ENCODE results near the gene AASS. TPM values are rescaled to one million over a fixed set of nuclear protein-coding genes. Genes with fewer than 3 reads are reported as not detected.

Gene AASS
- total RNA-seq, 1 experiment from 2014 or later = 11.3 TPM

DNA sequence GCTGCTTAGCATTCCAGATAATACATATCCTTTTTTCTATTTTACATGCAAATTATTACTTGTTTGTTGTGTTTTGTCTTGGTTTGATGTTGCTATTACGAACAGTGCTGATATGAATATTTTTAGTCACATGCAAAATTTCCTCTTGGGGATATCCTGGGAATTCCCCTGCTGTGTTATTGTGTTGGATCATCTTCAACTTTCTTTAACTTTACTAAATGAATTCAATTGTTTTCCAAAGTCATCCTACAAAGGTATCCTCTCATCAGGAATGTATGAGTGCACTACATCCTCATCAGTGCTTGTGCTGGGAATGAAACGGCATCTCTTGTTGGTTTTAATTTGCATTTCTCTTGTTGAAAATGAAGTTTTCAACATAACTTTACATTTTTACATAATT, 87.1 kb downstream of the AASS start:
- H3K4me1 Mint-ChIP-seq (ENCODE audit: low read depth, unreplicated experiment) = no peaks in the 10 kb centered on the region
- no peak for DNase-seq
- Histone ChIP-seq H3K9me3 (no peaks in the 10 kb centered on the region), H3K27me3 (replicated peaks; ENCODE audit: control insufficient read depth, insufficient read depth, low read length) (no peaks in the 10 kb centered on the region), H3K4me3 (ENCODE audit: low read depth, low read length) (no peak overlapping the region), H3K4me1 (peaks cover 9% of the 10 kb centered on the region), H3K36me3 (ENCODE audit: control insufficient read depth, insufficient read depth, low read length) (no peaks in the 10 kb centered on the region)
- no peaks in the 10 kb centered on the region for H3K27me3 Mint-ChIP-seq (ENCODE audit: insufficient read depth, unreplicated experiment)
- H3K9me3 Mint-ChIP-seq (ENCODE audit: unreplicated experiment) = no peaks in the 10 kb centered on the region
- BruUV-seq (replicated peaks) = no TSS peak
- H3K36me3 Mint-ChIP-seq (ENCODE audit: insufficient read depth, unreplicated experiment) = no peaks in the 10 kb centered on the region
- intact Hi-C loops (cut with micrococcal nuclease; ENCODE audit: unreplicated experiment) = no loop called here
- H3K27ac Mint-ChIP-seq (ENCODE audit: unreplicated experiment) = no peak overlapping the region
- CTCF ChIA-PET = no interaction called here
- TF ChIP-seq, protein P1, sequence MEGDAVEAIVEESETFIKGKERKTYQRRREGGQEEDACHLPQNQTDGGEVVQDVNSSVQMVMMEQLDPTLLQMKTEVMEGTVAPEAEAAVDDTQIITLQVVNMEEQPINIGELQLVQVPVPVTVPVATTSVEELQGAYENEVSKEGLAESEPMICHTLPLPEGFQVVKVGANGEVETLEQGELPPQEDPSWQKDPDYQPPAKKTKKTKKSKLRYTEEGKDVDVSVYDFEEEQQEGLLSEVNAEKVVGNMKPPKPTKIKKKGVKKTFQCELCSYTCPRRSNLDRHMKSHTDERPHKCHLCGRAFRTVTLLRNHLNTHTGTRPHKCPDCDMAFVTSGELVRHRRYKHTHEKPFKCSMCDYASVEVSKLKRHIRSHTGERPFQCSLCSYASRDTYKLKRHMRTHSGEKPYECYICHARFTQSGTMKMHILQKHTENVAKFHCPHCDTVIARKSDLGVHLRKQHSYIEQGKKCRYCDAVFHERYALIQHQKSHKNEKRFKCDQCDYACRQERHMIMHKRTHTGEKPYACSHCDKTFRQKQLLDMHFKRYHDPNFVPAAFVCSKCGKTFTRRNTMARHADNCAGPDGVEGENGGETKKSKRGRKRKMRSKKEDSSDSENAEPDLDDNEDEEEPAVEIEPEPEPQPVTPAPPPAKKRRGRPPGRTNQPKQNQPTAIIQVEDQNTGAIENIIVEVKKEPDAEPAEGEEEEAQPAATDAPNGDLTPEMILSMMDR (IDR thresholded peaks at IDR 0.05; ENCODE audit: insufficient read depth in 1 of 2, low read depth in 1 of 2, low read length in 1 of 2, severe bottlenecking in 1 of 2, unreplicated experiment in 1 of 2) = no peak
- POLR2A ChIA-PET = no interaction called here
- H3K4me3 Mint-ChIP-seq (ENCODE audit: unreplicated experiment) = no peak overlapping the region

DNA sequence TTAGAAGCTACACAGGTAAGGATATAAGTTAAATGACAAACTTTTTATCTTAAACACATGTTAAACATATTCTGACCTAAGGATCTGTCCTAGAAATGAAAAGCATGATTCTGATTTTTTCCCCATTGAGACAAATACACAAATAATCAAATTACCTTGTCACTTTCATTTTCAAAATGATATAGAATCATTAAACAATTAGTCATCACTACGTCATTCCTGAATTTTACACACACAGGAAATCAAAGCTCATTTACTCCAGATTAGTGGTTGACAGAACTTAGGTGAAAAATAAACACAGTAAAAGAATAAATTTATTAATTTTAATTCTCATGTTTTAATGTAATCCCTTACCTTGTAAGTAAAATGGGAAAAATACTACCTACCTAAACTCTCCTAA, 89.0 kb downstream of the AASS start:
- no peaks in the 10 kb centered on the region for H3K36me3 ChIP-seq (ENCODE audit: control insufficient read depth, insufficient read depth, low read length)
- intact Hi-C loops (cut with micrococcal nuclease; ENCODE audit: unreplicated experiment) = no loop called here
- H3K4me1 ChIP-seq = peaks cover 9% of the 10 kb centered on the region
- H3K9me3 Mint-ChIP-seq (ENCODE audit: unreplicated experiment) = no peaks in the 10 kb centered on the region
- H3K9me3 ChIP-seq = no peaks in the 10 kb centered on the region
- H3K27me3 ChIP-seq (replicated peaks; ENCODE audit: control insufficient read depth, insufficient read depth, low read length) = no peaks in the 10 kb centered on the region
- DNase-seq = no peak
- H3K36me3 Mint-ChIP-seq (ENCODE audit: insufficient read depth, unreplicated experiment) = no peaks in the 10 kb centered on the region
- POLR2A ChIA-PET = no interaction called here
- H3K4me3 ChIP-seq (ENCODE audit: low read depth, low read length) = no peak overlapping the region
- no peak overlapping the region for H3K27ac Mint-ChIP-seq (ENCODE audit: unreplicated experiment)
- no peak overlapping the region for H3K4me3 Mint-ChIP-seq (ENCODE audit: unreplicated experiment)
- H3K4me1 Mint-ChIP-seq (ENCODE audit: low read depth, unreplicated experiment) = no peaks in the 10 kb centered on the region
- CTCF ChIA-PET = no interaction called here
- TF ChIP-seq, protein P1 (IDR thresholded peaks at IDR 0.05; ENCODE audit: insufficient read depth in 1 of 2, low read depth in 1 of 2, low read length in 1 of 2, severe bottlenecking in 1 of 2, unreplicated experiment in 1 of 2) = no peak
- no TSS peak for BruUV-seq (replicated peaks)
- no peaks in the 10 kb centered on the region for H3K27me3 Mint-ChIP-seq (ENCODE audit: insufficient read depth, unreplicated experiment)

DNA sequence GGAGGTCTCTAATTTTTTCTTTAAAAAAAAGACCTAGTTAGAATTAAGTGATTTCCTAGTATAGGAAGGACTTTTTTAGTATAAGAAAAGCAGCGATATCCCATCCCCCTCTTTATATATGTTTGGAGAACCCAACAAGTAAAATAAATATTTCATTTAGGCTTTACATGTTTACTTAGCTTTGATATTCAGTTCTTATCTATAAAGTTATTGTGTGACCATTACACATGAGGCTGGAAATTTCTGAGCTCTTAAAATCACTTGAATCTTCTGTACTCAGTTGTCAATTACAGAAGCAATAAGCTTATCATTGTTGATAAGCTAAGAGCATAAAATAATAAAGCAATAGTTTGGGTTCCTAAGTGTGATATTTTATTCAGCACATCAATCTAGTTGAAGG, 89.7 kb downstream of the AASS start:
- BruUV-seq (replicated peaks) = no TSS peak
- Mint-ChIP-seq H3K4me1 (ENCODE audit: low read depth, unreplicated experiment) (no peaks in the 10 kb centered on the region), H3K27me3 (ENCODE audit: insufficient read depth, unreplicated experiment) (no peaks in the 10 kb centered on the region), H3K36me3 (ENCODE audit: insufficient read depth, unreplicated experiment) (no peaks in the 10 kb centered on the region), H3K4me3 (ENCODE audit: unreplicated experiment) (no peak overlapping the region), H3K27ac (ENCODE audit: unreplicated experiment) (no peak overlapping the region), H3K9me3 (ENCODE audit: unreplicated experiment) (no peaks in the 10 kb centered on the region)
- CTCF ChIA-PET = no interaction called here
- H3K4me1 ChIP-seq = peaks cover 9% of the 10 kb centered on the region
- no peaks in the 10 kb centered on the region for H3K27me3 ChIP-seq (replicated peaks; ENCODE audit: control insufficient read depth, insufficient read depth, low read length)
- POLR2A ChIA-PET = no interaction called here
- TF ChIP-seq, protein P1 (IDR thresholded peaks at IDR 0.05; ENCODE audit: insufficient read depth in 1 of 2, low read depth in 1 of 2, low read length in 1 of 2, severe bottlenecking in 1 of 2, unreplicated experiment in 1 of 2) = no peak
- intact Hi-C loops (cut with micrococcal nuclease; ENCODE audit: unreplicated experiment) = no loop called here
- no peak overlapping the region for H3K4me3 ChIP-seq (ENCODE audit: low read depth, low read length)
- no peaks in the 10 kb centered on the region for H3K9me3 ChIP-seq
- DNase-seq = no peak
- H3K36me3 ChIP-seq (ENCODE audit: control insufficient read depth, insufficient read depth, low read length) = no peaks in the 10 kb centered on the region
